WI38 (cell line): Measurements from ENCODE around the gene TRIM47.

Source experiments
- H3K4me3 ChIP-seq: 2 replicates; pipeline ENCODE4 v1.5.1; 2011; ENCODE audit warnings: low read depth, mild to moderate bottlenecking, control low read depth, low read length
- CTCF ChIP-seq: IDR thresholded peaks from 2 replicates; pipeline ENCODE4 v1.5.1; 2012; ENCODE audit warnings: low read depth, mild to moderate bottlenecking, control low read depth, low read length

Gene TRIM47

GRCh38 chr17:75843577-75844529 is 34.5 kb downstream of the TRIM47 start, which contains the start of gene UNC13D:
Gene UNC13D, minus strand, starts transcription at chr17:75844404. Its CDS starts 67 bp downstream, at chr17:75844337.
- no peak for TF ChIP-seq CTCF
- no peak within 1 kb of the TSS for H3K4me3 ChIP-seq

- H3K4me3 ChIP-seq, result no peak overlapping the region
- TF ChIP-seq CTCF, result no peak
Observed at GRCh38 chr17:75842963-75843576, 35.3 kb downstream of the TRIM47 start.

GRCh38 chr17:75842411-75842810 is 36.0 kb downstream of the TRIM47 start:
- TF ChIP-seq CTCF, result no peak
- no peak overlapping the region for H3K4me3 ChIP-seq

- H3K4me3 ChIP-seq, result no peak overlapping the region
- TF ChIP-seq CTCF, result no peak
Observed at GRCh38 chr17:75840799-75841164, 37.6 kb downstream of the TRIM47 start.

GRCh38 chr17:75839942-75840798 is 38.2 kb downstream of the TRIM47 start:
- no peak for TF ChIP-seq CTCF
- H3K4me3 ChIP-seq, result no peak overlapping the region

- TF ChIP-seq CTCF, result no peak
- H3K4me3 ChIP-seq, result no peak overlapping the region
Observed at GRCh38 chr17:75838410-75838809, 40.0 kb downstream of the TRIM47 start.
